ENCODE data around the gene ARRDC1.
"Not testable (repeated sequence)": the region's sequence is repeated elsewhere in the genome, so short reads cannot be mapped to it uniquely, and the experiment has no call there.

The ARRDC1 gene

DNA sequence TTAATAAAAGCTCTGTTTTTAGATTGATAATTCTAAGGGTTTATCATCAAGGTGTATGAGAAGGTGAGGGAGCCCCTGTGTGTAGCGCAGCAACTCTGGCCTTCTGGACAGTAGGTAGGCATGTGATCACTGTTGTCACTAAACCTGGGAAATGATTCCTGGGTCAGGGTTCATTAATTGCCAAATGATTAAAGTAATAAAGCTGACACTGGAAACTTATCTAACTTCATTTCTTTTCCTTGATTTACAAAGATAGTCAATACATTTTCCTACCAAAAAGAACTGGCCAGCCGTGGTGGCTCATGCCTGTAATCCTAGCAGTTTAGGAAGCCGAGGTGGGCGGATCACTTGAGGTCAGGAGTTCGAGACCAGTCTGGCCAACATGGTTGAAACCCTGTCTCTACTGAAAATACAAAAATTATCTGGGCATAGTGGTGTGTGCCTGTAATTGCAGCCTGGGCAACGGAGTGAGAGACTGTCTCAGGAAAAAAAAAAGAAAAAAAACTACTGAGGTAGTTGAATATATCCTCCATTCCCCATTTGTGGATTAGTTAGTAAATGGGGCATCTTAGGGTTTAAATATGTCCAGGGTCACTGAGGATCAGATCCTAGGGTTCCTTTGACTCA lies 15.8 kb downstream of the ARRDC1 start:
- ATAC-seq (replicated peaks; ENCODE audit: extremely low read depth, poor library complexity, severe bottlenecking) (no peak), DNase-seq (ENCODE audit: low spot score in 2 of 2) (no peak)
- Mint-ChIP-seq H3K27ac (ENCODE audit: low read depth) (no peak overlapping the region), H3K36me3 (ENCODE audit: insufficient read depth) (peaks cover 28% of the 10 kb centered on the region), H3K4me1 (peaks cover 39% of the 10 kb centered on the region), H3K27me3 (no peaks in the 10 kb centered on the region), H3K4me3 (peak overlapping the region; percentile 38), H3K9me3 (no peaks in the 10 kb centered on the region)

GRCh38 chr9:137622211-137622610 lies 16.7 kb downstream of the ARRDC1 start:
- not testable (repeated sequence) for H3K4me3 Mint-ChIP-seq; H3K9me3 Mint-ChIP-seq; H3K27me3 Mint-ChIP-seq; DNase-seq (ENCODE audit: low spot score in 2 of 2); H3K27ac Mint-ChIP-seq (ENCODE audit: low read depth); ATAC-seq (replicated peaks; ENCODE audit: extremely low read depth, poor library complexity, severe bottlenecking)
- H3K36me3 Mint-ChIP-seq (ENCODE audit: insufficient read depth), result peaks cover 27% of the 10 kb centered on the region
- peaks cover 42% of the 10 kb centered on the region for H3K4me1 Mint-ChIP-seq

- no peak overlapping the region for H3K4me3 Mint-ChIP-seq
- H3K9me3 Mint-ChIP-seq, result no peaks in the 10 kb centered on the region
- H3K4me1 Mint-ChIP-seq, result peaks cover 46% of the 10 kb centered on the region
- H3K27ac Mint-ChIP-seq (ENCODE audit: low read depth), result no peak overlapping the region
- ATAC-seq (replicated peaks; ENCODE audit: extremely low read depth, poor library complexity, severe bottlenecking) (no peak), DNase-seq (ENCODE audit: low spot score in 2 of 2) (no peak)
- H3K36me3 Mint-ChIP-seq (ENCODE audit: insufficient read depth), result peaks cover 11% of the 10 kb centered on the region
- no peaks in the 10 kb centered on the region for H3K27me3 Mint-ChIP-seq
Measured at GRCh38 chr9:137626464-137626863, 21.0 kb downstream of the ARRDC1 start.

- Mint-ChIP-seq H3K4me1 (peaks cover 43% of the 10 kb centered on the region), H3K36me3 (ENCODE audit: insufficient read depth) (peaks cover 11% of the 10 kb centered on the region)
- H3K4me3 Mint-ChIP-seq; H3K27ac Mint-ChIP-seq (ENCODE audit: low read depth); H3K27me3 Mint-ChIP-seq; H3K9me3 Mint-ChIP-seq; ATAC-seq (replicated peaks; ENCODE audit: extremely low read depth, poor library complexity, severe bottlenecking); DNase-seq (ENCODE audit: low spot score in 2 of 2): not testable (repeated sequence)
Measured at GRCh38 chr9:137627406-137627805, 21.9 kb downstream of the ARRDC1 start.

- no peak for DNase-seq (ENCODE audit: low spot score in 2 of 2)
Measured at GRCh38 chr9:137630126-137630525, 24.6 kb downstream of the ARRDC1 start.

DNA sequence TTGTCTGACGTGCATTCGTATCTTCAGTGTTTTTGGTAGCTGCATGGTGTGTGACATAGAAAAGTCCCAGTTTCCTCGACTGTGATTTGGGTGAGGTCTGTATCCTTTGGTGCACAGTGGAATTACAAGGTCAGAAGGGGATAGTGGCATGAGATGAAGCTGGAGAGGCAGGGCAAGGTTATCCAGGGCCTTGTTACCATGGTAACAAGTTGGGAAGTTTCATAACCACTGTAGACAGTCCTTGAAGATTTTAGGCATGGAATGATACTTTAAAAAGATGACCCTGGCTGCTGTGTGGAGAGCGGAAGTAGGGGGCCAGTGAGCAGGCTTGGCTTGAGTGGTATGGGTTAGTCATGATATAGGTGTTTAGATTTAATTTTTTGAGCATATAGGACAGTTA lies 25.2 kb downstream of the ARRDC1 start:
- peak overlapping the region; percentile 29 for H3K4me3 Mint-ChIP-seq
- no peaks in the 10 kb centered on the region for H3K27me3 Mint-ChIP-seq
- peaks cover 50% of the 10 kb centered on the region for H3K4me1 Mint-ChIP-seq
- H3K36me3 Mint-ChIP-seq (ENCODE audit: insufficient read depth), result peaks cover 4% of the 10 kb centered on the region
- peak overlapping the region; percentile 54 for H3K27ac Mint-ChIP-seq (ENCODE audit: low read depth)
- no peaks in the 10 kb centered on the region for H3K9me3 Mint-ChIP-seq
- ATAC-seq (replicated peaks; ENCODE audit: extremely low read depth, poor library complexity, severe bottlenecking), result no peak
- DNase-seq (ENCODE audit: low spot score in 2 of 2), result no peak

More at GRCh38 chr9:137630126-137630525, 24.6 kb downstream of the ARRDC1 start:
- Mint-ChIP-seq H3K27ac (ENCODE audit: low read depth) (peak overlapping the region; percentile 54), H3K36me3 (ENCODE audit: insufficient read depth) (peaks cover 8% of the 10 kb centered on the region), H3K9me3 (no peaks in the 10 kb centered on the region), H3K4me3 (peak overlapping the region; percentile 29), H3K4me1 (peaks cover 56% of the 10 kb centered on the region), H3K27me3 (no peaks in the 10 kb centered on the region)
- no peak for ATAC-seq (replicated peaks; ENCODE audit: extremely low read depth, poor library complexity, severe bottlenecking)

DNA sequence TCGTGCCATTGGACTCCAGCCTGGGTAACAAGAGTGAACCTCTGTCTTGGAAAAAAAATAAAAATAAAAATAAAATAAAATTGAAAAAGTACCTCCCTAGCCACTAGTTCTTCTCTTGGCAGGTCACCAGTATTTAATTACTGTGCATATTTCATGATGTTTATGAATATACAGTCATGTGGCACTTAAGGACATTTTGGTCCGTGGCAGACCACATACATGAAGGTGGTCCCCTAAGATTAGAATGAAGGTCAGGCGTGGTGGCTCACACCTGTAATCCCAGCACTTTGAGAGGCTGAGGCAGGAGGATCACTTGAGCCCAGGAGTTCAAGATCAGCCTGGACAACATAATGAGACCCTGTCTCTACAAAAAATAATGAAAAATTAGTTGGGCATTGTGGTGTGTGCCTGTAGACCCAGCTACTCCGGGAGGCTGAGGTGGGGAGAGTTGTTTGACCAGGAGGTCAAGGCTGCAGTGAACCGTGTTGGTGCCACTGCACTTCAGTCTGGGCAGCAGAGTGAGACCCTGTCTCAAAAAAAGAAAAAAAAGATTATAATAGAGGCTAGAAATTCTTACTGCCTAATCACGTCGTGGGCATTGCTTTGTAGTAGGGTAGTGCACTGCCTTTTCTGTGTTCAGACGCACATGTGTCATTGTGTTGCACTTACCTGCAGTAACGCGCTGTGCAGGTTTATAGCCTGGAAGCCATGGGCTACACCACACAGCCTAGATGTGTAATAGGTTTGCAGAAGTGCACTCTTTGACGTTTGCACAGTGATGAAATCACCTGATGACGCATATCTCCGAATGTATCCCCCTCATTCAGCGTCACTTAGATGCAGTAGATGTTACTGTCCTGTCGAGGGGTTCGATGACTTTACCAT lies 26.1 kb downstream of the ARRDC1 start:
- peaks cover 49% of the 10 kb centered on the region for H3K4me1 Mint-ChIP-seq
- H3K4me3 Mint-ChIP-seq, result no peak overlapping the region
- no peaks in the 10 kb centered on the region for H3K27me3 Mint-ChIP-seq
- ATAC-seq (replicated peaks; ENCODE audit: extremely low read depth, poor library complexity, severe bottlenecking) (no peak), DNase-seq (ENCODE audit: low spot score in 2 of 2) (no peak)
- H3K9me3 Mint-ChIP-seq, result no peaks in the 10 kb centered on the region
- H3K27ac Mint-ChIP-seq (ENCODE audit: low read depth), result no peak overlapping the region
- H3K36me3 Mint-ChIP-seq (ENCODE audit: insufficient read depth), result peaks cover 4% of the 10 kb centered on the region

DNA sequence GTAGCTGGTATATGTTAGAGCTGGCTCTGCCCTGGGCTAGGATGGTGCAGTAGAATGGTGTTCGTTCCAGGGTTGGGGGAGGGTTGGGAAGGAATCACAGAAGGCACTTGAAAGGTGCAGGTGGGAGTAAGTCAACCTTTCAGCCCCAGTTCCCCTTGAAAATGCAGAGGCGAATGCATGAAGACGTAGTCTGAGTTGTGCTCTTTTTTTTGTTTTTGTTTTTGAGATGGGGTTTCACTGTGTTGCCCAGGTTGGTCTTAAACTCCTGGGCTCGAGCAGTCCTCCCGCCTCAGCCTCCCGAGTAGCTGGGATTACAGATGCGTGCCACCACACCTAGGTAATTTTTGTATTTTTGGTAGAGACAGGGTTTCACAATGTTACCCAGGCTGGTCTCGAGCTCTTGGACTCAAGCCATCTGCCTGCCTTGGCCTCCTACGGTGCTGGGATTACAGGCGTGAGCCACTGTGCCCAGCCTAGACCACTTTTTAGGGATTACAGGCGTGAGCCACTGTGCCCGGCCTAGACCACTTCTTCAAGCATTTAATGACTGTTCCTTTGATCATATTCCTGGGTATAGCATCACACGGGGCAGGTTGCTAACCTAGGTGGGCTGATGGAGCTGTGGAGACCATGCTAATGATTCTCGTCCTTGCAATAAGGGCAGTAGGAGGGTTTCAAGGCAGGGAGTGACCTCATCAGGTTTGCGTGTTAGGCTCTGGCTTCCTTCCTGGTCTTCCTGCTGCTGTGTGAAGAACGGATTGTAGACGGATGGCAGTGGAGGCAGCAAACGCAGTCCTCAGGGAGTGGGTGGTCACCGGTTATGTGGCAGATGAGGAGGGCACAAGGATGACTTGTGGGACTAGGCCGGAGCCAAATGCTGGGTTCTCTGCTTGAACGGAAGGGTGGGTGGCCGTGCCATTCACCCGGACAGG lies 27.0 kb downstream of the ARRDC1 start:
- DNase-seq (ENCODE audit: low spot score in 2 of 2) (no peak), ATAC-seq (replicated peaks; ENCODE audit: extremely low read depth, poor library complexity, severe bottlenecking) (no peak)
- peaks cover 4% of the 10 kb centered on the region for H3K36me3 Mint-ChIP-seq (ENCODE audit: insufficient read depth)
- H3K27ac Mint-ChIP-seq (ENCODE audit: low read depth), result no peak overlapping the region
- no peaks in the 10 kb centered on the region for H3K27me3 Mint-ChIP-seq
- H3K4me3 Mint-ChIP-seq, result no peak overlapping the region
- peaks cover 48% of the 10 kb centered on the region for H3K4me1 Mint-ChIP-seq
- no peaks in the 10 kb centered on the region for H3K9me3 Mint-ChIP-seq

- Mint-ChIP-seq H3K27me3 (no peaks in the 10 kb centered on the region), H3K27ac (ENCODE audit: low read depth) (peak overlapping the region; percentile 51), H3K36me3 (ENCODE audit: insufficient read depth) (peaks cover 2% of the 10 kb centered on the region), H3K9me3 (no peaks in the 10 kb centered on the region), H3K4me1 (peaks cover 44% of the 10 kb centered on the region), H3K4me3 (no peak overlapping the region)
- no peak for ATAC-seq (replicated peaks; ENCODE audit: extremely low read depth, poor library complexity, severe bottlenecking)
- DNase-seq (ENCODE audit: low spot score in 2 of 2), result no peak
Measured at GRCh38 chr9:137634016-137634415, 28.5 kb downstream of the ARRDC1 start.

DNA sequence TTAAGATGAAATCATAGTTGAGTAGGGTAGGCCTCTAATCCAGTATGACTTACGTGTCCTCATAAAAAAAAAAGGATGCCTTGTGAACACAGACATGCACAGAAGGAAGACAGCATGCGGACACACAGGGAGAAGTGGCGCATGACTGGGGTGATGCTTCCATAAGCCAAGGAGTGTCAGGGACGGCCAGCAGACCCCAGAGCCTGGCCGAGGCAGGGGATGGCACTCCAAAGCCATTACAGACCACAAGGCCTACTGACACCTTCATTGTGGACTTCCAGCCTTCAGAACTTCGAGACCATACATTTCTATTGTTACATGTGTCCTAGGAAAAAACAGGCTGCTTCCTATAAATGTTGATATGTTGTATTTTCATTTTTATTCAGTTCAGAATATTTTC lies 33.2 kb downstream of the ARRDC1 start:
- Mint-ChIP-seq H3K36me3 (ENCODE audit: insufficient read depth) (peaks cover 9% of the 10 kb centered on the region), H3K27me3 (no peaks in the 10 kb centered on the region), H3K27ac (ENCODE audit: low read depth) (peak overlapping the region; percentile 93), H3K4me3 (peak overlapping the region; percentile 75), H3K9me3 (no peaks in the 10 kb centered on the region), H3K4me1 (peaks cover 58% of the 10 kb centered on the region)
- ATAC-seq (replicated peaks; ENCODE audit: extremely low read depth, poor library complexity, severe bottlenecking), result no peak
- no peak for DNase-seq (ENCODE audit: low spot score in 2 of 2)

DNA sequence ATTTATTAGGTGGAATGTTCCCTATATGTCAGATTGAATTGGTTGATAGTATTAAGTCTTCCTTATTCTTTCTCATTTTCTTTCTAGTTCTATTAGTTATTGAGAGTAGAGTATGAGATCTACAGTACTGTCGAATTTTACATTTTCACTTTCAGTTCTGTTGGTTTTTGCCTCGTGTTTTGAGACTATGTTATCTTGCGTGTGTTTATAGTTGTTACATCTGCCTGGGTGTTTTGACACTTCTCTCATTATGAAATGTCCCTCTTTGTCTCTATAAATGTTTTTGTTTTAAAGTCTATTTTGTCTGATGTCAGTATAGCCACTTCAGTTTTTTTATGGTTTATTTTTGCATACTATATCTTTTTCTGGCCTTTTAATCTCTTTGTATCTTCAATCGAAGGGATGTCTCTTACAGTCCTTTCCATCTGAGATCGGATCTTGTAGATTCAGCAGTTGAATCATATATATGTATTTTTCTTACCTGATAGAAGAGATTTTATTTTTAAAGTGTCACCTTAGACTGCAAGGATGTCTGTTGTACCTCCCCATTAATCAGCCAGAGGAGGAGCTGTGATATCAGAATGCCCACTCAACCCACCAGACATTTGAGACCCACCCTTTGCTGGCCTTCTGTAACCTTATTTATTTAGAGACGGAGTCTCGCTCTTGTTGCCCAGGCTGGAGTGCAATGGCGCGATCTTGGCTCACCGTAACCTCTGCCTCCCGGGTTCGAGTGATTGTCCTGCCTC lies 34.0 kb downstream of the ARRDC1 start:
- H3K9me3 Mint-ChIP-seq, result no peaks in the 10 kb centered on the region
- H3K27ac Mint-ChIP-seq (ENCODE audit: low read depth), result peak overlapping the region; percentile 93
- ATAC-seq (replicated peaks; ENCODE audit: extremely low read depth, poor library complexity, severe bottlenecking) (peak; percentile 95), DNase-seq (ENCODE audit: low spot score in 2 of 2) (no peak)
- H3K4me1 Mint-ChIP-seq, result peaks cover 54% of the 10 kb centered on the region
- H3K27me3 Mint-ChIP-seq, result no peaks in the 10 kb centered on the region
- H3K36me3 Mint-ChIP-seq (ENCODE audit: insufficient read depth), result peaks cover 12% of the 10 kb centered on the region
- H3K4me3 Mint-ChIP-seq, result peak overlapping the region; percentile 75

- no peaks in the 10 kb centered on the region for H3K27me3 Mint-ChIP-seq
- no peak for ATAC-seq (replicated peaks; ENCODE audit: extremely low read depth, poor library complexity, severe bottlenecking)
- no peak overlapping the region for H3K4me3 Mint-ChIP-seq
- H3K4me1 Mint-ChIP-seq, result peaks cover 54% of the 10 kb centered on the region
- H3K9me3 Mint-ChIP-seq, result no peaks in the 10 kb centered on the region
- H3K27ac Mint-ChIP-seq (ENCODE audit: low read depth), result peak overlapping the region; percentile 93
- H3K36me3 Mint-ChIP-seq (ENCODE audit: insufficient read depth), result peaks cover 12% of the 10 kb centered on the region
- DNase-seq (ENCODE audit: low spot score in 2 of 2), result no peak
Measured at GRCh38 chr9:137640862-137641261, 35.4 kb downstream of the ARRDC1 start.

Measured in central memory CD8-positive, alpha-beta T cell (primary cell).